ENCODE measurements around the gene UBAP2. TPM values are rescaled to one million over a fixed set of nuclear protein-coding genes. Genes with fewer than 3 reads are reported as not detected.

Gene UBAP2
- total RNA-seq, 1 experiment from 2014 or later: 56.8 TPM

GRCh38 chr9:34086864-34087263 is 38.2 kb upstream of the UBAP2 start:
- H3K27ac ChIP-seq (ENCODE audit: low read length): no peak overlapping the region
- no peaks in the 10 kb centered on the region for H3K27me3 ChIP-seq (ENCODE audit: low read length)
- no peaks in the 10 kb centered on the region for H3K4me1 ChIP-seq (ENCODE audit: low read length)
- H3K4me3 ChIP-seq (ENCODE audit: low read length): no peak overlapping the region
- H3K9ac ChIP-seq (ENCODE audit: low read length): no peak overlapping the region
- no peaks in the 10 kb centered on the region for H3K9me3 ChIP-seq (ENCODE audit: low read length)
- H3K79me2 ChIP-seq (ENCODE audit: low read length): no peaks in the 10 kb centered on the region
- no peaks in the 10 kb centered on the region for H3K9me2 ChIP-seq (replicated peaks; ENCODE audit: insufficient read depth, low read length)
- peaks cover 4% of the 10 kb centered on the region; the same call in 1 of the 2 replicates for H4K20me1 ChIP-seq (ENCODE audit: insufficient read depth, low read depth, low read length)
- H3K4me2 ChIP-seq (ENCODE audit: low read depth, low read length, poor library complexity, severe bottlenecking): no peak overlapping the region
- DNase-seq: no peak
- peaks cover 36% of the 10 kb centered on the region for H3K36me3 ChIP-seq (ENCODE audit: insufficient read depth, low read length)
- no peak overlapping the region for H2AFZ ChIP-seq (ENCODE audit: low read length)

GRCh38 chr9:34085581-34086500 is 37.2 kb upstream of the UBAP2 start:
- no peak for DNase-seq
- Histone ChIP-seq H3K79me2 (ENCODE audit: low read length) (no peaks in the 10 kb centered on the region), H3K36me3 (ENCODE audit: insufficient read depth, low read length) (peaks cover 36% of the 10 kb centered on the region), H3K9me3 (ENCODE audit: low read length) (no peaks in the 10 kb centered on the region), H3K9ac (ENCODE audit: low read length) (no peak overlapping the region), H2AFZ (ENCODE audit: low read length) (no peak overlapping the region), H3K4me3 (ENCODE audit: low read length) (no peak overlapping the region), H3K4me1 (ENCODE audit: low read length) (no peaks in the 10 kb centered on the region), H3K4me2 (ENCODE audit: low read depth, low read length, poor library complexity, severe bottlenecking) (no peak overlapping the region), H3K9me2 (replicated peaks; ENCODE audit: insufficient read depth, low read length) (no peaks in the 10 kb centered on the region), H4K20me1 (ENCODE audit: insufficient read depth, low read depth, low read length) (0 out of 2 replicates have a peak, but pooled peaks cover 4% of the 10 kb centered on the region), H3K27me3 (ENCODE audit: low read length) (no peaks in the 10 kb centered on the region), H3K27ac (ENCODE audit: low read length) (no peak overlapping the region)

- H3K36me3 ChIP-seq (ENCODE audit: insufficient read depth, low read length): peaks cover 33% of the 10 kb centered on the region
- no peak overlapping the region for H2AFZ ChIP-seq (ENCODE audit: low read length)
- H3K9me2 ChIP-seq (replicated peaks; ENCODE audit: insufficient read depth, low read length): no peaks in the 10 kb centered on the region
- no peaks in the 10 kb centered on the region for H3K27me3 ChIP-seq (ENCODE audit: low read length)
- no peak overlapping the region for H3K9ac ChIP-seq (ENCODE audit: low read length)
- H3K27ac ChIP-seq (ENCODE audit: low read length): no peak overlapping the region
- H3K79me2 ChIP-seq (ENCODE audit: low read length): no peaks in the 10 kb centered on the region
- no peaks in the 10 kb centered on the region for H3K9me3 ChIP-seq (ENCODE audit: low read length)
- H3K4me3 ChIP-seq (ENCODE audit: low read length): no peak overlapping the region
- no peak overlapping the region for H3K4me2 ChIP-seq (ENCODE audit: low read depth, low read length, poor library complexity, severe bottlenecking)
- H3K4me1 ChIP-seq (ENCODE audit: low read length): no peaks in the 10 kb centered on the region
- 0 out of 2 replicates have a peak, but pooled peaks cover 4% of the 10 kb centered on the region for H4K20me1 ChIP-seq (ENCODE audit: insufficient read depth, low read depth, low read length)
- no peak for DNase-seq
These were observed 35.9 kb upstream of the UBAP2 start for GRCh38 chr9:34084562-34084961.

GRCh38 chr9:34079181-34079580 is 30.5 kb upstream of the UBAP2 start:
- DNase-seq: no peak
- Histone ChIP-seq H3K4me3 (ENCODE audit: low read length) (no peak overlapping the region), H3K9ac (ENCODE audit: low read length) (no peak overlapping the region), H2AFZ (ENCODE audit: low read length) (no peak overlapping the region), H3K9me2 (replicated peaks; ENCODE audit: insufficient read depth, low read length) (no peaks in the 10 kb centered on the region), H3K79me2 (ENCODE audit: low read length) (no peaks in the 10 kb centered on the region), H3K27ac (ENCODE audit: low read length) (no peak overlapping the region), H3K4me2 (ENCODE audit: low read depth, low read length, poor library complexity, severe bottlenecking) (no peak overlapping the region), H3K36me3 (ENCODE audit: insufficient read depth, low read length) (no peaks in the 10 kb centered on the region), H3K27me3 (ENCODE audit: low read length) (no peaks in the 10 kb centered on the region), H3K4me1 (ENCODE audit: low read length) (no peaks in the 10 kb centered on the region), H4K20me1 (ENCODE audit: insufficient read depth, low read depth, low read length) (no peaks in the 10 kb centered on the region), H3K9me3 (ENCODE audit: low read length) (no peaks in the 10 kb centered on the region)

GRCh38 chr9:34072868-34073590 is 24.3 kb upstream of the UBAP2 start:
- H4K20me1 ChIP-seq (ENCODE audit: insufficient read depth, low read depth, low read length): no peaks in the 10 kb centered on the region
- no peaks in the 10 kb centered on the region for H3K4me1 ChIP-seq (ENCODE audit: low read length)
- H3K4me2 ChIP-seq (ENCODE audit: low read depth, low read length, poor library complexity, severe bottlenecking): no peak overlapping the region
- no peak for DNase-seq
- H3K9ac ChIP-seq (ENCODE audit: low read length): no peak overlapping the region
- no peaks in the 10 kb centered on the region for H3K27me3 ChIP-seq (ENCODE audit: low read length)
- 0 out of 2 replicates have a peak overlapping the region, but pooled peaks have one; percentile 14 for H2AFZ ChIP-seq (ENCODE audit: low read length)
- no peaks in the 10 kb centered on the region for H3K79me2 ChIP-seq (ENCODE audit: low read length)
- no peaks in the 10 kb centered on the region for H3K36me3 ChIP-seq (ENCODE audit: insufficient read depth, low read length)
- no peaks in the 10 kb centered on the region for H3K9me3 ChIP-seq (ENCODE audit: low read length)
- no peak overlapping the region for H3K27ac ChIP-seq (ENCODE audit: low read length)
- no peak overlapping the region for H3K4me3 ChIP-seq (ENCODE audit: low read length)
- H3K9me2 ChIP-seq (replicated peaks; ENCODE audit: insufficient read depth, low read length): no peaks in the 10 kb centered on the region

GRCh38 chr9:34072410-34072809 is 23.7 kb upstream of the UBAP2 start:
- Histone ChIP-seq H3K9me3 (ENCODE audit: low read length) (no peaks in the 10 kb centered on the region), H3K27ac (ENCODE audit: low read length) (no peak overlapping the region), H3K9ac (ENCODE audit: low read length) (no peak overlapping the region), H3K4me1 (ENCODE audit: low read length) (no peaks in the 10 kb centered on the region), H3K9me2 (replicated peaks; ENCODE audit: insufficient read depth, low read length) (no peaks in the 10 kb centered on the region), H3K4me2 (ENCODE audit: low read depth, low read length, poor library complexity, severe bottlenecking) (no peak overlapping the region), H3K4me3 (ENCODE audit: low read length) (no peak overlapping the region), H3K27me3 (ENCODE audit: low read length) (no peaks in the 10 kb centered on the region), H3K36me3 (ENCODE audit: insufficient read depth, low read length) (no peaks in the 10 kb centered on the region), H3K79me2 (ENCODE audit: low read length) (no peaks in the 10 kb centered on the region), H2AFZ (ENCODE audit: low read length) (no peak overlapping the region), H4K20me1 (ENCODE audit: insufficient read depth, low read depth, low read length) (no peaks in the 10 kb centered on the region)
- DNase-seq: no peak

- Histone ChIP-seq H3K79me2 (ENCODE audit: low read length) (no peaks in the 10 kb centered on the region), H3K9me2 (replicated peaks; ENCODE audit: insufficient read depth, low read length) (no peaks in the 10 kb centered on the region), H3K9me3 (ENCODE audit: low read length) (no peaks in the 10 kb centered on the region), H3K4me1 (ENCODE audit: low read length) (no peaks in the 10 kb centered on the region), H3K27ac (ENCODE audit: low read length) (no peak overlapping the region), H3K9ac (ENCODE audit: low read length) (no peak overlapping the region), H3K36me3 (ENCODE audit: insufficient read depth, low read length) (no peaks in the 10 kb centered on the region), H3K4me2 (ENCODE audit: low read depth, low read length, poor library complexity, severe bottlenecking) (no peak overlapping the region), H3K27me3 (ENCODE audit: low read length) (no peaks in the 10 kb centered on the region), H4K20me1 (ENCODE audit: insufficient read depth, low read depth, low read length) (no peaks in the 10 kb centered on the region), H3K4me3 (ENCODE audit: low read length) (no peak overlapping the region), H2AFZ (ENCODE audit: low read length) (no peak overlapping the region)
- no peak for DNase-seq
These were observed 22.1 kb upstream of the UBAP2 start for GRCh38 chr9:34070606-34071324.

- Histone ChIP-seq H3K79me2 (ENCODE audit: low read length) (no peaks in the 10 kb centered on the region), H3K4me1 (ENCODE audit: low read length) (no peaks in the 10 kb centered on the region), H3K36me3 (ENCODE audit: insufficient read depth, low read length) (no peaks in the 10 kb centered on the region), H3K9me3 (ENCODE audit: low read length) (no peaks in the 10 kb centered on the region), H2AFZ (ENCODE audit: low read length) (no peak overlapping the region), H3K9me2 (replicated peaks; ENCODE audit: insufficient read depth, low read length) (no peaks in the 10 kb centered on the region), H3K9ac (ENCODE audit: low read length) (no peak overlapping the region), H3K27me3 (ENCODE audit: low read length) (no peaks in the 10 kb centered on the region), H3K4me3 (ENCODE audit: low read length) (no peak overlapping the region), H3K27ac (ENCODE audit: low read length) (no peak overlapping the region), H4K20me1 (ENCODE audit: insufficient read depth, low read depth, low read length) (no peaks in the 10 kb centered on the region), H3K4me2 (ENCODE audit: low read depth, low read length, poor library complexity, severe bottlenecking) (no peak overlapping the region)
- no peak for DNase-seq
These were observed 21.1 kb upstream of the UBAP2 start for GRCh38 chr9:34069831-34070230.

Measured in Karpas-422 (cell line).